ENCODE data around the gene CDH20.

The CDH20 gene

DNA sequence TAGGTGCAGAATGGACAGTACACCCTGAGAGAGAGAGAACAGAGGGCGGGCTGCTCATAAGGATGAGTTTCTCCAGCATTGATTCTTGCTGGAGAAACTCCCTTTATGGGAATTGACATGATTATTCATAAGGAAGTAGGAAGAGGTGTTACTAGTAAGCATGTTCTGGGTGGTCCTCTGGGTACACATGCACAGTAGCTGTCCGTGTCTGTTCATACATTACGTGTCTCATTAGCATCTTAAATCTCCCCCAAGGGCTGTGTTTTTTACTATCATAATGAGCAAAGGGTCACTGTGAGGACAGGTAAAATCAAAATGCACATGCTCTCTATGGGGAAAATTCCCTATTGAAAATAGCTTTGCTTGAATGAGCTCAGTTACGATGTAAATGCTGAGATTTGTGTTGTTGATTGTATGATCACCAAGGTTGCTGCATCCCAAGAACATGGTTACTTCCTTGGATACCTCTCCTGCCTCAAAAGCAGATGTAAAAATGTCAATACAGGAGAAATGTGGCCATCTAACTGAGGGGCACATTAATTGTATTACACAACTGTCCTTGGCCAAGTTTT lies 238.9 kb downstream of the CDH20 start:
- DNase-seq (ENCODE audit: extremely low read depth in 1 of 2, low read depth in 1 of 2), result no peak

DNA sequence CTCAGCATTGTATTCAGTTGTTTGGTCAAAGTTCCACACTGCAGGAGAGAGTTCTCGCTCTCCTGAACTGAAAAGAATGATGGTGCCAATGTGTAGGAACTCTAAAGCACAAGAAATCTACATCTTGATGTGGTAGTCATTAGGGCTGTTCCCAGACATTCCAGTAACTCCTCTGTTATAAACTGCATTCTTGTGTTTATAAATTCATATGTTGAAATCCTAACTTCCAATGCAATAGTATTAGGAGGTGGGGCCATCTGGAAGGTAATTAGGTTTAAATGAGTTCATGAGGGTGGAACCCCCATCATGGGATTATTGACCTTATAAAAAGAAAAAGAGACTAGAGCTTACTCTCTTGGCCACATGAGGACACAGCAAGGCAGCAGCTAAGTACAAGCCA lies 239.6 kb downstream of the CDH20 start:
- no peak for DNase-seq (ENCODE audit: extremely low read depth in 1 of 2, low read depth in 1 of 2)

DNA sequence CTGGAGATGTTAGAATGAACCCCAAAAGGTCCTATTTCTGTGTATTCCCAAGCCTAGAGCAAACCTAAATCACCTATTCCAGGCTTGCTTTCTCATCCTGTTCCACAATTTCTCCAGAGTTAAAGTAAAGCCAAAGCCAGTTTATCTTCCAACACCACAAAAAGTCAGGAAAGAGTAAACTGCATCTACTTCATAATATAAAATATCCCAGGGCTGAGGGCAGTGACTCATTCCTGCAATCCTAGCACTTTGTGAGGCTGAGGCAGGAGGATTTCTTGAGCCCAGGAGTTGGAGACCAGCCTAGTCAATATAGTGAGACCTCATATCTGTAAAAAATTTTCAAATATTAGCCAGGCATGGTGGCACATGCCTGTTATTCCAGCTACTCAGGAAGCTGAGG lies 241.4 kb downstream of the CDH20 start:
- DNase-seq (ENCODE audit: extremely low read depth in 1 of 2, low read depth in 1 of 2), result no peak

DNA sequence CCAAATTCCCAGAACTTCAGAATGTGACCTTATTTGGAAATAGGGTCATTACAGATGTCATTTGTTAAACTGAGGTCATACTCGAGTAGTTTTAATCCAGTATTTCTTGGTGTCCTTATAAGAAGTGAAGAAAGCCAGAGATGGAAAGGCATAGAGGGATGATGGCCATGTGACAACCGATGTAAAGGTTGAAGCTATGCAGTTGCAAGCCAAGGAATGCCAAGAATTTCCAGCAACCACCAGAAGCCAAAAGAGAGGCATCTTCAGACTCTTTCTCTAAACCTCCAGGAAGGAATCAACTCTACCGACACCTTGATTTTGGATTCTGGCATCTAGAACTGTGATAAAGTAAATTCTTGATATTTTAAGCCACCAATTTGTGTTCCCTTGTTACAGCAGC lies 242.2 kb downstream of the CDH20 start:
- DNase-seq (ENCODE audit: extremely low read depth in 1 of 2, low read depth in 1 of 2), result no peak

- no peak for DNase-seq (ENCODE audit: extremely low read depth in 1 of 2, low read depth in 1 of 2)
Measured at GRCh38 chr18:61578846-61579245, 245.6 kb downstream of the CDH20 start.

DNA sequence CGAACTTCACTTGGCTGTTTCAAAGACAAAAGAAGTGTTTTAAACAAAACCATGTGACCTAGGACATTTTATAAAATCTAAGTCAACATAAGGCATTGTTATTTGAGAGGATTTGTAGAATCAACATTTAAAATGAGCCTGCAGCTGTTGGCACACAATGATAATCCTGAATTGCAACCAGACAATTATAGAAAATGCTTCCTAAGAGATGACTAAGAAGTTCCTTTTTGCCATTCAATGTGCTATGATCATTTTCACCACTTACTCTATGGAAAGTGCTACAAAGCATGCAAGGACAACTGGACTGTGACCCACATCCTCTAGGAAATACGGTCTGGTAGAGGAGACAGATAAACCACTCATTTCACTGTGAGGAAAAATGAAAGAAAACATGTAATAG lies 246.4 kb downstream of the CDH20 start:
- no peak for DNase-seq (ENCODE audit: extremely low read depth in 1 of 2, low read depth in 1 of 2)

DNA sequence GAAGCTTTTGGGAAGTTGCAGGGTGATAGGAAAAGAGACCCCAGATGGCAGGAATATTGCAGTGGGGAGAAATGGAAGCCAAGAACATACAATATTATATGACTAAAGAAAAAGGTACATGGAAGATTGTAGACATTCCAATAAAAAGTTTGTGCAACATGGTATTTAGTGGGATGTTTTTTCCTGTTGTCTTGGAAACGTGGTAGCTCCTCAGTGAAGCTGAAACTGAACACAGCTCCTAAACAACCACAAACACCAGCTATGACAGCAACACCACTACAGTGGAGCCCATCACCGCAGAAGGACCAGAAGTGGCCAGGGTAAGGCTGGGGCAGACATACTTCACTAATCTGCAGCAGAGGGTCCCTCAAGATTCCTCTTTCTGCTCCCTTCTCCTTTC lies 246.8 kb downstream of the CDH20 start:
- DNase-seq (ENCODE audit: extremely low read depth in 1 of 2, low read depth in 1 of 2), result no peak

- peak; percentile 13 to 29 for DNase-seq (ENCODE audit: extremely low read depth in 1 of 2, low read depth in 1 of 2)
Measured at GRCh38 chr18:61581578-61582201, 248.5 kb downstream of the CDH20 start.

DNA sequence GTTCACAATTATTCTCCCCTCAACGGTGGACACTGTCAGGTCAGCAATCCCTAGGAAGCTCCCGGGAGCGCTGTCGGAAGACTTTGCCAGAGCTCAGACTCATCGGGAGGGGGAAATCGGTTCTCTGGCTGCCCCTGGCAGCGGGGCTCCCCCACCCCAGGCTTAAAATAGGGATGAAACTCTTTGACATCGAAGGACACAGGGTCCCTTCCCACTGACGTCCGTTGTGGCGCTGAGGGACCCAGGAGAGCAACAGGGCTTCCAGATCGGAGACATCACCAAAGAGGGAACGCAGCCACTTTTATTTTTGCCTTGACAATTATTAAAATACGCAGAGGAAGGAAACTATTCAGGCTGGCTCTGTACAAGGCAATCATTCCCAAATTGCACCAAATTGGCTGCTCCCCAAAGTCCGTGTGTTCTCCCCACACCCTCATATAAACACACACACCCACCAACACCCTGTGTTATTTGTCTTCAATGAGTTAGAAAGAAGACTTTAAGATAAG lies 249.0 kb downstream of the CDH20 start:
- DNase-seq (ENCODE audit: extremely low read depth in 1 of 2, low read depth in 1 of 2), result no peak

GRCh38 chr18:61583548-61583947 lies 250.3 kb downstream of the CDH20 start:
- no peak for DNase-seq (ENCODE audit: extremely low read depth in 1 of 2, low read depth in 1 of 2)

- no peak for DNase-seq (ENCODE audit: extremely low read depth in 1 of 2, low read depth in 1 of 2)
Measured at GRCh38 chr18:61587865-61588264, 254.6 kb downstream of the CDH20 start.

GRCh38 chr18:61589053-61589723 lies 256.0 kb downstream of the CDH20 start:
- no peak for DNase-seq (ENCODE audit: extremely low read depth in 1 of 2, low read depth in 1 of 2)

DNA sequence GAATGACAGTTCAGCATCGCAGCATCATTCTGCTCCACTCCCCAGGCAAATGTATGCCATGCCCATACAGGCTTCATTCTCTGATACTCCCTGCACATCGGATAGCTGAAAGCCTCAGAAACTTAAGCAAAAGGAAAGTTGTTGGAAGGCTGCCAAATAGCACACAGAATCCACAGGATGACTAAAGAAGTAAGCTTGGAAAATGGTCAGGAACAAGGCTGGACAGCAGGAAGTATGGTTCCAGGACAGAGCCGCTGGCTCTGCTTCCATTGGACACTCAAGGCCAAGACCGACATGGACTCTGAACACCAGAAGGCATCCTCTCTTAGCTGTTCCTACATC lies 256.5 kb downstream of the CDH20 start:
- no peak for DNase-seq (ENCODE audit: extremely low read depth in 1 of 2, low read depth in 1 of 2)

DNA sequence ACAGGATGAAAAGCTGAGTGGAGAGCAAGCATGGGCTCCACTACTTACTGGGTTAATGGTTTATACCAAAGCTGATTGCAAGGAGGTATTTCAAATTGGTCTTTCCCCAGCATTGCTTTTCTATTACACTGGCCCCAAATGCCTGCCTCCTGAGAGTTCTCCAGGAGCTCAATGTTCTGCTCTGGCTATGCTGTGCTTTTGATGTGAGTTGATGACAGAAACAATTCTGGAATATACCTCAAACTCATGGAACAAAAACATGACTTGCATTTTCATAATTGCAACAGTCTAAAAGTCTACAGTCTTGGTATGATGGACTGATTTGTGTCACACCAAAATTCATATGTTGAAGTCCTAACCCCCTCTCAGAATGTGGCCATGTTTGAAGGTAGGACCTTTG lies 258.0 kb downstream of the CDH20 start:
- no peak for DNase-seq (ENCODE audit: extremely low read depth in 1 of 2, low read depth in 1 of 2)

DNA sequence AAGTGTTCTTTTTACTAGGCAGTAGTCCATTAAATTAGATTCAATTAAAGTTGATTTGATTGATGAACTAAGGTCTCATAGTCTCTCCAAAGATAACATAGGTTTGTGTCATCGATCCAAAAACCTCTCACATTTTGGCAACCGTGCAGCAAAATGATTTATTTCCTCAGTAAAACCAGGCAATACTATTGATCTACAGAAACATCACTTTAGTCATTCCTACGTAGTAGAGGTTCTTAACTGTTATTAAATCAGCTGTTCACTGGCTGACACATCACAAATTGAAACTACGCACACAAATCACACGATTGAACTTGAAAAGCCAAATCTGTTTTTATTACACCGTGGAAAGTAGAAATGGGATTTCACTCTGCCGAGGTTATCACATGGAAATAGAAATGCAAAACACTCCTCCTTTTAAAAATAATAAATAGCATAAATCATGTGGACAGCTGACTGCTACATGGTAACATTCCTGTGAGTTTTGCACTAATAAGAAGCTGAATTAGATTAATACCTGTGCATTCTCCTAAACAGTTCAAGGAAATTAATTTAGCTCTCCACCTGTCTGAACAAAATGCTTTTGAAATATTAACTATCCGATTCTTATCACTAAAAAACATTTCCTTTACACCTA lies 262.5 kb downstream of the CDH20 start:
- no peak for DNase-seq (ENCODE audit: extremely low read depth in 1 of 2, low read depth in 1 of 2)

DNA sequence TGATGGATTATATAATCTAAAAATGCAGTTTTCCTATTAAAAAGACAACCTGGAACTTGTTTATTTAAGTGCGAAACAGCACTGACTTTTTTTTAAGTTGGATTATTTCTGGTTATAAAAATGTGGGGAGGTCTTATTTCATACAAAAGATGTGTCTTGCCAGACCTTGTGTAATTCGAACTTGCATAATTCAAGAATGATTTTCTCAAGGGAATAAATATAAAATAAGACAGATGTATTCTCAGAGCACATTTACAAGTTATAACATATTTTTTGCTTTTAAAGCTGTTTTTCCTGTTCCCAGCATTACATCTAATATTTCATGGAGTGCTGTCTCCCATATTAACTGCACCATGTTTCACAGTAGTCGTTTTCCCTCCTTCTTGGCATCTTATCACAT lies 263.1 kb downstream of the CDH20 start:
- DNase-seq (ENCODE audit: extremely low read depth in 1 of 2, low read depth in 1 of 2), result no peak

DNA sequence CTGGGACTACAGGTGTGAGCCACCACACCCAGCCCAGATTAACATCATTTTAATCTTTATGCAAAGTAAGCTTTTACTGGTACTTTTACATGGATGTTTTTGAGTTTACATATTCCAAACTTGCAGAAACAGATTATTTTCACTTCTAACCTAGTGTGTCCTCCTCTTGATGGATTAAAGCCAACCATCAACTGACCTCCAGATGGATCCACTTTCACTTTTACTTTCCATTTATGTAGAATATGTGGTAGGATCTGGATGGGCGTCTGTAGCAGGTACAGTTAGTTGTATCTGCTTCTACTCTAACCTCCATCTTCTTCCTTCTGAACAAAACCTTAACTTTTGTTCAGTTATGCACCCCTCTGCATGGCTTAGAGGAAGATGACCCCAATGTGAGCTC lies 264.1 kb downstream of the CDH20 start:
- no peak for DNase-seq (ENCODE audit: extremely low read depth in 1 of 2, low read depth in 1 of 2)

GRCh38 chr18:61600422-61600821 lies 267.2 kb downstream of the CDH20 start:
- no peak for DNase-seq (ENCODE audit: extremely low read depth in 1 of 2, low read depth in 1 of 2)

DNA sequence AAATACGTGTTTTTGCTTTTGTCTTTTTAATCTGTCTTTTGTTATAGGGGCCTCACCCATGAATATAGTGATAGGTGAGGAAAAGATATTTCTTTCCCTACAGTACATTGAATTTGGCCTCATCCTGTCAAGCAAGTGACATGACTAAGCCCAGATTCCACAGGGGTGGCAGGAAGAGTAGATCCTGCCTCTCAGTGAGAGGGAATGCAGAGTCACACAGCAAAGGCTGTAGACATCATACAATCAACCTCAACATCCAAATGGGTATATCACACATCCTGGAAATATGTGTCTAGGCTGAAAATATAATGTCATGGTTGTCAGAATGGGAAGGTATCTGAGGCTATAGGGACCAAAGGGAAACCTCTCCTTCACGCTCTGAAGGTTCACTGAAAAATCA lies 269.6 kb downstream of the CDH20 start:
- DNase-seq (ENCODE audit: extremely low read depth in 1 of 2, low read depth in 1 of 2), result no peak

All from stimulated activated CD8-positive, alpha-beta memory T cell treated with anti-CD3 and anti-CD28 coated beads, Interleukin-7, amount 100 ng/mL, for 48 hours (primary cell).